Esophagus squamous epithelium (tissue), 5 donors: Measurements from ENCODE around the gene E2F4. TPM values are rescaled to one million over a fixed set of nuclear protein-coding genes. Genes with fewer than 3 reads are reported as not detected.

Source experiments
- DNase-seq: peaks from one replicate; lab custom pipeline; 2025; lab: John Stamatoyannopoulos, UW
- H3K27ac ChIP-seq, 4 donors: fragments of 200-600 bp; sonication (generic); one replicate each; pipeline ENCODE4 v1.5.1; 2016 to 2019; ENCODE audit warnings: mild to moderate bottlenecking in 1 of 4
- H3K27me3 ChIP-seq, 4 donors: fragments of 200-600 bp; sonication (generic); 1 replicate in 3 of 4; 2 replicates in 1 of 4; pipeline versions ENCODE4 v1.5.1 to v1.6.0; 2017 to 2021; ENCODE audit warnings: antibody characterized with exemption in 1 of 4
- H3K36me3 ChIP-seq, 3 donors: fragments of 200-600 bp; sonication (generic); one replicate each; pipeline ENCODE4 v1.5.1; 2016 to 2019
- H3K4me1 ChIP-seq, 3 donors: fragments of 200-600 bp; sonication (generic); one replicate each; pipeline ENCODE4 v1.5.1; 2017 to 2019
- H3K4me3 ChIP-seq, 4 donors: fragments of 200-600 bp; sonication (generic); 1 replicate in 3 of 4; 2 replicates in 1 of 4; pipeline ENCODE4 v1.5.1; 2016 to 2019; ENCODE audit warnings: mild to moderate bottlenecking in 2 of 4, moderate library complexity in 1 of 4
- H3K9me3 ChIP-seq, 3 donors: fragments of 200-600 bp; sonication (generic); one replicate each; pipeline ENCODE4 v1.5.1; 2016 to 2019
- POLR2A ChIP-seq, 4 donors: fragments of 450-650 bp; IDR thresholded peaks; one replicate each; pipeline ENCODE4 v1.6.1; 2017; ENCODE audit warnings: antibody characterized with exemption in 4 of 4, mild to moderate bottlenecking in 4 of 4, moderate library complexity in 3 of 4
- WGBS, 2 donors: methylation state at CpG; one replicate each; pipeline ENCODE4 v1.1.5; 2018; 5-methylcytosine and 5-hydroxymethylcytosine counted together
- intact Hi-C: fragments of 100-400 bp; cut with DNase I; formaldehyde crosslinking; loops from one replicate; pipeline ENCODE4 v1.15.0; 2022
- total RNA-seq, 4 donors: library from RNA; depleted of rRNA; stranded (reverse); fragments of >200 nt; gene quantifications; one replicate each; pipeline ENCODE4 v1.1.0, GENCODE V29; 2016
- TF ChIP-seq, protein P1 (sequence below), 6 experiments: fragments of 450-650 bp in 4 of 6; fragments of 200-600 bp in 2 of 6; sonication (generic) in 2 of 6; IDR thresholded peaks; one replicate each; pipeline ENCODE4 v1.5.1; 2016 to 2019; ENCODE audit warnings: antibody characterized with exemption in 6 of 6, mild to moderate bottlenecking in 4 of 6, moderate library complexity in 4 of 6
- donor health status: DM: yes; HTN: yes; CAD: no.

Gene E2F4
- total RNA-seq, 4 donors from 2014 or later, result 66.1 to 96.9 (median 81.9) TPM

DNA sequence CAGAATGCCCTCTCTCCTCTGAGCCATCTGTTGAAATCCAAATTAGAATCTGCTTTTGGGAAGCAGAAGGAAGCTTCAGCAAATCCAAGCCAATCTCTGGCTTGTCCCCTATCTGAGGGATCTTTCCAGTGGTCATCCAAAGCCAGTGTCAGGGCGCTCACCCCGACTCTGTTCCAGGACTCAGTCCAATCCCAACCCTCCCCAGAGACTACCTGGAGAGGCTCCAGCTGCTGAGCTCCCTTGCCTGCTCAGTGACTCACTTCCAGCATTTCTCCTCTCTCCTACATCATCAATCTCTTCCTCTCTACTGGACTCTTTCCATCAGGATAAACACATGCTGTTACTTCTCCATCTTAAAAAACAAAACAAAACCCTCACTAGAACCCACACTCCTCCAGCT lies 10.6 kb upstream of the E2F4 start:
- H3K27ac ChIP-seq, result peak overlapping the region; percentile 16 to 90 (median 75)
- TF ChIP-seq, protein P1, sequence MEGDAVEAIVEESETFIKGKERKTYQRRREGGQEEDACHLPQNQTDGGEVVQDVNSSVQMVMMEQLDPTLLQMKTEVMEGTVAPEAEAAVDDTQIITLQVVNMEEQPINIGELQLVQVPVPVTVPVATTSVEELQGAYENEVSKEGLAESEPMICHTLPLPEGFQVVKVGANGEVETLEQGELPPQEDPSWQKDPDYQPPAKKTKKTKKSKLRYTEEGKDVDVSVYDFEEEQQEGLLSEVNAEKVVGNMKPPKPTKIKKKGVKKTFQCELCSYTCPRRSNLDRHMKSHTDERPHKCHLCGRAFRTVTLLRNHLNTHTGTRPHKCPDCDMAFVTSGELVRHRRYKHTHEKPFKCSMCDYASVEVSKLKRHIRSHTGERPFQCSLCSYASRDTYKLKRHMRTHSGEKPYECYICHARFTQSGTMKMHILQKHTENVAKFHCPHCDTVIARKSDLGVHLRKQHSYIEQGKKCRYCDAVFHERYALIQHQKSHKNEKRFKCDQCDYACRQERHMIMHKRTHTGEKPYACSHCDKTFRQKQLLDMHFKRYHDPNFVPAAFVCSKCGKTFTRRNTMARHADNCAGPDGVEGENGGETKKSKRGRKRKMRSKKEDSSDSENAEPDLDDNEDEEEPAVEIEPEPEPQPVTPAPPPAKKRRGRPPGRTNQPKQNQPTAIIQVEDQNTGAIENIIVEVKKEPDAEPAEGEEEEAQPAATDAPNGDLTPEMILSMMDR (IDR thresholded peaks at IDR 0.05), result no peak
- no peak for TF ChIP-seq POLR2A (IDR thresholded peaks at IDR 0.05)
- intact Hi-C loops, result no loop called here
- H3K4me1 ChIP-seq, result peaks cover 42 to 90% (median 64%) of the 10 kb centered on the region in 3 donors
- no peaks in the 10 kb centered on the region for H3K9me3 ChIP-seq
- H3K4me3 ChIP-seq, result no peak overlapping the region
- no peaks in the 10 kb centered on the region for H3K27me3 ChIP-seq
- WGBS, 2 donors, result 18 to 30% methylated on average over 2 of the region's 2 CpGs
- H3K36me3 ChIP-seq, result peaks cover 0 to 2% (median 0%) of the 10 kb centered on the region in 3 donors
- no peak for DNase-seq

DNA sequence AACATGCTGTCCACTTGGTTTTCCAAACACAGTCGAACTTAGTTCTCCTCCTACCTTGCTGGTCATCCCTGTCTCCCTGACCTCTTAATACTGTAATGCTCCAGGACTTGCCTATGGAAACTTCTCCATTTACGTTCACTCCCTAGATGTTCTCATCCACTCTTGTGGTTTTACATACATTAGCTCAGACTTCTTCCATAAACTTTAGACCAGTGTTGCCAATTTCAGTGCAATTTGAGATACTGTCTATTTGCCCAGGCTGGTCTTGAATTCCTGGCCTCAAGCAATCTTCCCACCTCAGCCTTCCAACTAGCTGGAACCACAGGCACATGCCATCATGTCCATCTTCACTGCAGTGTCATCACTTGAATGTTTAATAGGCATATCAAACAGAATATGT lies 9.7 kb upstream of the E2F4 start:
- Histone ChIP-seq H3K4me3 (no peak overlapping the region), H3K27me3 (no peaks in the 10 kb centered on the region), H3K27ac (peak overlapping the region in 3 of 4 donors; percentile 93 to 99 (median 99)), H3K4me1 (peaks cover 41 to 81% (median 58%) of the 10 kb centered on the region in 3 donors), H3K36me3 (no peaks in the 10 kb centered on the region), H3K9me3 (no peaks in the 10 kb centered on the region)
- WGBS, 2 donors, result 63 to 80% methylated on average over 2 of the region's 2 CpGs
- TF ChIP-seq POLR2A (IDR thresholded peaks at IDR 0.05), result no peak
- TF ChIP-seq, protein P1 (IDR thresholded peaks at IDR 0.05), result no peak
- no peak for DNase-seq
- intact Hi-C loops, result no loop called here

GRCh38 chr16:67183284-67183626 lies 8.7 kb upstream of the E2F4 start:
- Histone ChIP-seq H3K36me3 (no peaks in the 10 kb centered on the region), H3K27ac (peak overlapping the region; percentile 93 to 99 (median 98)), H3K9me3 (no peaks in the 10 kb centered on the region), H3K4me1 (peaks cover 32 to 71% (median 51%) of the 10 kb centered on the region in 3 donors), H3K27me3 (no peaks in the 10 kb centered on the region), H3K4me3 (peak overlapping the region; percentile 58 to 94 (median 60))
- intact Hi-C loops, result no loop called here
- no peak for DNase-seq
- TF ChIP-seq, protein P1 (IDR thresholded peaks at IDR 0.05), result peak in 1 of 6 experiments; percentile 6
- TF ChIP-seq POLR2A (IDR thresholded peaks at IDR 0.05), result no peak
- 7 to 8% methylated on average over 7 to 8 of the region's 11 CpGs for WGBS, 2 donors

- TF ChIP-seq POLR2A (IDR thresholded peaks at IDR 0.05), result peak in 2 of 4 donors; percentile 45 to 63
- TF ChIP-seq, protein P1 (IDR thresholded peaks at IDR 0.05), result peak in 1 of 6 experiments; percentile 7
- WGBS, 2 donors, result 0 to 4% methylated on average over 6 to 8 of the region's 77 CpGs
- peak; percentile 76 for DNase-seq
Observed at GRCh38 chr16:67183627-67184452, 8.1 kb upstream of the E2F4 start, which contains the start of gene MATCAP1. Gene MATCAP1, minus strand, starts transcription at chr16:67183963. Its CDS starts 3,353 bp downstream, at chr16:67180610.

GRCh38 chr16:67184453-67184994 lies 7.4 kb upstream of the E2F4 start:
- Histone ChIP-seq H3K9me3 (no peaks in the 10 kb centered on the region), H3K36me3 (no peaks in the 10 kb centered on the region), H3K4me3 (peak overlapping the region; percentile 58 to 94 (median 60)), H3K27me3 (no peaks in the 10 kb centered on the region), H3K27ac (peak overlapping the region; percentile 93 to 99 (median 98)), H3K4me1 (peaks cover 22 to 58% (median 39%) of the 10 kb centered on the region in 3 donors)
- no peak for DNase-seq
- intact Hi-C loops, result no loop called here
- WGBS, 2 donors, result no CpG with 5 or more reads among the region's 59 CpGs
- TF ChIP-seq, protein P1 (IDR thresholded peaks at IDR 0.05), result no peak
- no peak for TF ChIP-seq POLR2A (IDR thresholded peaks at IDR 0.05)

More at GRCh38 chr16:67183627-67184452, 8.1 kb upstream of the E2F4 start, which contains the start of gene MATCAP1:
- H3K9me3 ChIP-seq, result no peaks in the 10 kb centered on the region
- H3K36me3 ChIP-seq, result no peaks in the 10 kb centered on the region
- H3K27me3 ChIP-seq, result no peaks in the 10 kb centered on the region
- peak within 1 kb of the TSS; percentile 58 to 94 (median 60) for H3K4me3 ChIP-seq
- H3K27ac ChIP-seq, result peak within 1 kb of the TSS; percentile 93 to 99 (median 98)
- peaks cover 26 to 65% (median 46%) of the 10 kb centered on the region in 3 donors for H3K4me1 ChIP-seq
- intact Hi-C loops, result no loop called here
